Measurements from ENCODE around the gene WDSUB1.

DNA sequence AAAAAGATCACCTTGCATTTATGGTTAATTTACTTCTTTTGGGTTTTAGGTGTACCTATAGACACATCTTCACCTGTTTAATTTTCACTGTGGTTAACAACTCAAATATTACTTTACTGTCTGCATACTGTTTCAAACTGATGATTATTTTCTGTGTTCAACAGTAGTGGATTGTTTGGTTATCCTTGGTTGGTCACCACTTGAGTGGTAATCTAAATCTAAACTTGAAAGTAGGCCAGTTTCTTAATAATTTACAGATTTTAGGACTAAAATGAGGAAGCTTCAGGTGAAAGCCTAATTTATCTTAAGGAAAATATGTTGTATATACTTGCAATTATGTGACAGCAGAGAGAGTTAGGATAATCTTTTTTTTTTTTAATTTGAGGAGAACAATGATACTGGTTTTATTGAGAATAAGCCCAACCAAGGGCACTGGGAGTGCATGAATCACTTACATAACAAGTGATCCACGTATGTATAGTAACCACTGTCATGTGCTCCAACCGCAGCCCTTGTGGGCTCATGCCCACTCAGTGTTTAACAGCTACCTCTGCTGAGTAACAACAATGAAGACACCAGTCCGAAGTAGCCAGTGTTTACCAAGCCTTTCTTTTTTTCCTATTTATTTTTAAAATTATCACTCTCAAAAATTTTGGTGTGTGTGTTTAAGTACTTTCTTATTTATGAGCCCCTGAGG, 31.0 kb upstream of the WDSUB1 start:
- no peak for TF ChIP-seq CTCF (conservative IDR thresholded peaks at IDR 0.05; ENCODE audit: low read depth, low read length)
- no peak for TF ChIP-seq MAZ (IDR thresholded peaks at IDR 0.05; ENCODE audit: borderline replicate concordance, low read depth, low read length)
- TF ChIP-seq RFX5 (IDR thresholded peaks at IDR 0.05; ENCODE audit: low read depth, low read length): no peak
- no peak for TF ChIP-seq MAFK (IDR thresholded peaks at IDR 0.05; ENCODE audit: low read depth, low read length)
